Epithelial cell of proximal tubule (primary cell): ENCODE measurements around the gene NCKAP5. TPM values are rescaled to one million over a fixed set of nuclear protein-coding genes. Genes with fewer than 3 reads are reported as not detected.

Experiments used
- DNase-seq: peaks from one replicate; pipeline ENCODE4 v3.0.0-alpha.2; 2011; ENCODE audit warnings: low read depth
- H3K4me3 ChIP-seq: 2 replicates; pipeline ENCODE4 v1.5.1; 2011; ENCODE audit warnings: low read depth, mild to moderate bottlenecking, low read length
- CTCF ChIP-seq: conservative IDR thresholded peaks from 2 replicates; pipeline ENCODE4 v1.5.1; 2012; ENCODE audit warnings: low read depth, mild to moderate bottlenecking, low read length
- total RNA-seq: library from RNA; depleted of rRNA; stranded (reverse); fragments of >200 nt; gene quantifications from 2 replicates; pipeline ENCODE4 v1.2.3, GENCODE V29; 2015

The NCKAP5 gene
- total RNA-seq, 1 donor from 2014 or later = 0.69 TPM

- TF ChIP-seq CTCF = no peak
- H3K4me3 ChIP-seq = no peak overlapping the region
- DNase-seq = no peak
Measured at GRCh38 chr2:132754867-132755472, 813.3 kb downstream of the NCKAP5 start.

- no peak overlapping the region for H3K4me3 ChIP-seq
- no peak for TF ChIP-seq CTCF
- no peak for DNase-seq
Measured at GRCh38 chr2:132754392-132754791, 813.9 kb downstream of the NCKAP5 start.

GRCh38 chr2:132752421-132753206 lies 815.6 kb downstream of the NCKAP5 start:
- H3K4me3 ChIP-seq = no peak overlapping the region
- no peak for DNase-seq
- TF ChIP-seq CTCF = no peak

- DNase-seq = no peak
- no peak overlapping the region for H3K4me3 ChIP-seq
- no peak for TF ChIP-seq CTCF
Measured at GRCh38 chr2:132751836-132752235, 816.4 kb downstream of the NCKAP5 start.

- no peak for DNase-seq
- no peak for TF ChIP-seq CTCF
- H3K4me3 ChIP-seq = no peak overlapping the region
Measured at GRCh38 chr2:132750606-132751005, 817.7 kb downstream of the NCKAP5 start.

GRCh38 chr2:132747046-132747445 lies 821.2 kb downstream of the NCKAP5 start:
- no peak overlapping the region for H3K4me3 ChIP-seq
- DNase-seq = no peak
- TF ChIP-seq CTCF = no peak
